ENCODE data around the gene INS. TPM values are rescaled to one million over a fixed set of nuclear protein-coding genes. Genes with fewer than 3 reads are reported as not detected.

The INS gene
- total and polyA plus RNA-seq, 2 of the 8 experiments (the other 6 are each of a cell fraction or from before 2014, with no cell fraction given), result not detected

DNA sequence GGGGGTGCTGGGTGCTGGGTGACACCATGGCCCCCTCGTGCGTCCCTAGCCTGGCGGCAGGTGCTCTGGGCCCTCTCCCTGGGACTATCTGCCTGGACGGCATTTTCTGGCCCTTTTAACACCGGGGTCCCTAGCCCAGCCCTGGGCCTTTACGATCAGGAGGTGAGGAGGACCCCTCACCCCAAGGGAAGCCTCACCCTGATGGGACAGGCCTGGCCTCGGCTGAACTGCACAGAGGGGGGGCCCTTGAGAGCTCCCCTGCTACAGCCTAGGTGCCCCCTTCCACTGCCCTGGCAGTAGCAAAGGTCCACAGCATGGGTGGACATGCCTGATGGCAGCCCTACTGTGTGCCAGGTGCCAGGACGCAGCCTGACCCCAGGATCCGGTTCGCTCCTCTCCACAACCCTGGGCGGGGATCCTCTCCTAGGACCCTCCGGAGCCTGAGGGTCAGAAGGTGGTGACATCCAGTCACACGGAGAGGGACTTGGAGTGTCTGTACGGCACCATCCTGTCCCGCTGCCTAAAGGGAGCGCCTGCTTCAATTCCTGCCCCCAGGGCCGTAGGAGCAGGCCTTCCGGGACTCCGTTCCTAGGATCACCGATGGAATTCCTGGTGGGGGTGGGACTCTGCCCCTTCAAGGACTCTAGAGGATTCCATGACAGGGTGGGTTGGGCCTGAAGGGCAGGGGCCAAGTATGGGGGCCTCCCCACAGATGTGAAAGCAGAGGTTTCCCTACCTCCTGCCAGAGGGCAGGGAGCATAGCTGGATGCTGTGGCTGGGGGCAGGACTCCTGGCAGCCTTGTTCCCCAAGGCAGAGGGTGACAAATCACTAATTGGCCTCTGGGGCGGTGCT lies 43.6 kb upstream of the INS start:
- H3K36me3 ChIP-seq (ENCODE audit: control insufficient read depth in 2 of 4, insufficient read depth in 4 of 4, low read length in 3 of 4), result no peaks in the 10 kb centered on the region
- no peak overlapping the region for H3K14ac ChIP-seq (ENCODE audit: insufficient read length)
- H2BK20ac ChIP-seq (ENCODE audit: low read length), result no peak overlapping the region
- no peaks in the 10 kb centered on the region for H3K79me1 ChIP-seq (ENCODE audit: low read depth, low read length)
- H4K8ac ChIP-seq (ENCODE audit: extremely low read depth, insufficient read depth, low read length), result peak overlapping the region; percentile 51; the same call in 1 of the 2 replicates
- H3K27ac ChIP-seq (ENCODE audit: low read depth, low read length), result no peak overlapping the region
- no peak overlapping the region for H3K9ac ChIP-seq (replicated peaks in 1 of 4; ENCODE audit: extremely low read depth in 1 of 4, low read depth in 3 of 4, low read length in 3 of 4)
- no peak overlapping the region for H3K4ac ChIP-seq (replicated peaks; ENCODE audit: insufficient read length, low read depth, low read length)
- no peaks in the 10 kb centered on the region for H3K79me2 ChIP-seq (ENCODE audit: control insufficient read depth in 1 of 2, insufficient read depth in 2 of 2, low read length in 2 of 2)
- H2BK15ac ChIP-seq (ENCODE audit: low read length), result no peak overlapping the region
- no peak overlapping the region for H4K5ac ChIP-seq (ENCODE audit: insufficient read length, low read depth, low read length)
- no peak overlapping the region for H3K56ac ChIP-seq (replicated peaks; ENCODE audit: insufficient read length, low read depth, low read length)
- no peaks in the 10 kb centered on the region; a peak in 1 of 7 replicates for H3K4me1 ChIP-seq (replicated peaks in 1 of 4; ENCODE audit: control insufficient read depth in 3 of 4, insufficient read depth in 4 of 4, low read length in 3 of 4)
- no peak overlapping the region for H3K4me3 ChIP-seq (ENCODE audit: extremely low read depth in 1 of 4, insufficient read depth in 2 of 4, low read depth in 3 of 4, low read length in 4 of 4)
- no peak overlapping the region for H3K18ac ChIP-seq (ENCODE audit: extremely low read depth, low read length)
- H4K20me1 ChIP-seq (replicated peaks in 1 of 2; ENCODE audit: control insufficient read depth in 1 of 2, insufficient read depth in 2 of 2, low read length in 2 of 2), result no peaks in the 10 kb centered on the region
- H3K4me2 ChIP-seq (ENCODE audit: insufficient read depth in 1 of 2, low read depth in 2 of 2, low read length in 2 of 2), result no peak overlapping the region
- no peak overlapping the region for H2BK5ac ChIP-seq (ENCODE audit: low read depth, low read length)
- no peak overlapping the region for H3K23ac ChIP-seq (ENCODE audit: insufficient read length)
- 92% methylated on average over 16 of the region's 21 CpGs; no CpG with 5 or more reads in 1 of the 2 experiments for WGBS, 2 experiments (ENCODE audit: extremely low coverage in 1 of 2, insufficient coverage in 1 of 2, insufficient read length in 1 of 2, insufficient replicate concordance in 2 of 2, low coverage in 1 of 2, low lambda C conversion rate in 2 of 2, missing lambda C conversion rate in 1 of 2)
- ChIA-PET POLR2A (ENCODE audit: partially characterized antibody) (interaction anchor here (1.0 to 1.6 kb wide), 2 partner anchors 10 to 101 kb away, joined by 3 read pairs; no protein-coding TSS in a partner anchor), CTCF (ENCODE audit: partially characterized antibody) (interaction anchor here (2.0 to 8.6 kb wide), 2 partner anchors 10 to 95 kb away, joined by 11 to 248 read pairs; partner anchors contain the start of genes C11orf21 and TSPAN32)
- DNase-seq (ENCODE audit: low read depth in 1 of 2, low spot score in 2 of 2) (peak in 1 of 2 experiments; percentile 44), FAIRE-seq (no peak)
- H2BK12ac ChIP-seq (ENCODE audit: low read depth, low read length), result no peak overlapping the region
- H2AK5ac ChIP-seq (ENCODE audit: low read depth, low read length), result no peak overlapping the region
- H2AFZ ChIP-seq (ENCODE audit: low read length), result no peak overlapping the region
- H3K9me3 ChIP-seq (ENCODE audit: insufficient read depth in 2 of 2, low read depth in 1 of 2, low read length in 1 of 2), result no peaks in the 10 kb centered on the region
- H3K23me2 ChIP-seq (ENCODE audit: low read depth, low read length), result peaks cover 3% of the 10 kb centered on the region; the same call in 1 of the 2 replicates
- H2BK120ac ChIP-seq (replicated peaks; ENCODE audit: low read depth, low read length), result no peak overlapping the region
- H3K27me3 ChIP-seq (replicated peaks in 1 of 4; ENCODE audit: control insufficient read depth in 3 of 4, extremely low read depth in 1 of 4, insufficient read depth in 3 of 4, low read length in 3 of 4), result no peaks in the 10 kb centered on the region
- no peak overlapping the region for H4K91ac ChIP-seq (replicated peaks; ENCODE audit: insufficient read length, low read length)
- TF ChIP-seq CHD2 (IDR thresholded peaks at IDR 0.05; ENCODE audit: low read length) (no peak), BCL11A (IDR thresholded peaks at IDR 0.05; ENCODE audit: low read depth in 2 of 2, low read length in 2 of 2) (no peak), YY1 (IDR thresholded peaks at IDR 0.05; ENCODE audit: low read depth, low read length) (no peak), SP4 (IDR thresholded peaks at IDR 0.05; ENCODE audit: low read length) (no peak), RFX5 (IDR thresholded peaks at IDR 0.05; ENCODE audit: borderline replicate concordance, low read depth, low read length) (no peak), CREB1 (IDR thresholded peaks at IDR 0.05) (no peak), MAFK (IDR thresholded peaks at IDR 0.05; ENCODE audit: low read depth, low read length) (no peak), BRCA1 (IDR thresholded peaks at IDR 0.05; ENCODE audit: low read depth, low read length) (no peak), BACH1 (IDR thresholded peaks at IDR 0.05; ENCODE audit: low read length) (no peak), POU5F1 (IDR thresholded peaks at IDR 0.05; ENCODE audit: low read depth, low read length) (no peak), KDM4A (IDR thresholded peaks at IDR 0.05; ENCODE audit: low read depth, low read length, severe bottlenecking) (no peak), SAP30 (IDR thresholded peaks at IDR 0.05; ENCODE audit: insufficient read depth, insufficient replicate concordance, low read length) (no peak), HDAC6 (IDR thresholded peaks at IDR 0.05; ENCODE audit: low read depth, low read length) (no peak)

Data from H1 (cell line).